ENCODE measurements around the gene ZNF674.
"Not testable (repeated sequence)": the region's sequence is repeated elsewhere in the genome, so short reads cannot be mapped to it uniquely, and the experiment has no call there.

The ZNF674 gene

GRCh38 chrX:46463682-46464081 lies 81.5 kb downstream of the ZNF674 start:
- no peaks in the 10 kb centered on the region for H3K9me3 ChIP-seq (ENCODE audit: low read length)
- peaks cover 45% of the 10 kb centered on the region for H3K36me3 ChIP-seq (ENCODE audit: insufficient read depth, low read length)
- H3K9me2 ChIP-seq (ENCODE audit: low read depth, low read length) = no peaks in the 10 kb centered on the region
- H3K4me2 ChIP-seq (ENCODE audit: low read length) = no peak overlapping the region
- no peak overlapping the region for H2AFZ ChIP-seq (ENCODE audit: low read length)
- TF ChIP-seq EZH2 (IDR thresholded peaks at IDR 0.05; ENCODE audit: borderline replicate concordance, low read length) (no peak), CTCF (IDR thresholded peaks at IDR 0.05; ENCODE audit: low read length) (no peak)
- H3F3A ChIP-seq (ENCODE audit: insufficient read depth, low read length) = no peaks in the 10 kb centered on the region
- H3K9ac ChIP-seq (ENCODE audit: low read length) = no peak overlapping the region
- H3K4me3 ChIP-seq (ENCODE audit: low read depth, low read length, poor library complexity, severe bottlenecking) = no peak overlapping the region
- no peaks in the 10 kb centered on the region for H3K4me1 ChIP-seq (ENCODE audit: insufficient read depth, low read length, severe bottlenecking)
- H3K27me3 ChIP-seq (ENCODE audit: insufficient read depth, low read length) = no peaks in the 10 kb centered on the region
- no peak overlapping the region for H3K27ac ChIP-seq (ENCODE audit: low read depth, low read length, poor library complexity, severe bottlenecking)
- H4K20me1 ChIP-seq (ENCODE audit: insufficient read depth, low read length) = no peaks in the 10 kb centered on the region
- H3K79me2 ChIP-seq (ENCODE audit: insufficient read depth, low read length) = no peaks in the 10 kb centered on the region

- H3K9ac ChIP-seq (ENCODE audit: low read length) = no peak overlapping the region
- peaks cover 32% of the 10 kb centered on the region for H3K36me3 ChIP-seq (ENCODE audit: insufficient read depth, low read length)
- no peak for TF ChIP-seq CTCF (IDR thresholded peaks at IDR 0.05; ENCODE audit: low read length)
- TF ChIP-seq EZH2 (IDR thresholded peaks at IDR 0.05; ENCODE audit: borderline replicate concordance, low read length) = no peak
- no peaks in the 10 kb centered on the region for H4K20me1 ChIP-seq (ENCODE audit: insufficient read depth, low read length)
- no peak overlapping the region for H3K4me3 ChIP-seq (ENCODE audit: low read depth, low read length, poor library complexity, severe bottlenecking)
- no peak overlapping the region for H3K27ac ChIP-seq (ENCODE audit: low read depth, low read length, poor library complexity, severe bottlenecking)
- no peaks in the 10 kb centered on the region for H3K9me3 ChIP-seq (ENCODE audit: low read length)
- H3F3A ChIP-seq (ENCODE audit: insufficient read depth, low read length) = no peaks in the 10 kb centered on the region
- no peaks in the 10 kb centered on the region for H3K4me1 ChIP-seq (ENCODE audit: insufficient read depth, low read length, severe bottlenecking)
- no peaks in the 10 kb centered on the region for H3K79me2 ChIP-seq (ENCODE audit: insufficient read depth, low read length)
- no peak overlapping the region for H2AFZ ChIP-seq (ENCODE audit: low read length)
- no peak overlapping the region for H3K4me2 ChIP-seq (ENCODE audit: low read length)
- H3K27me3 ChIP-seq (ENCODE audit: insufficient read depth, low read length) = no peaks in the 10 kb centered on the region
- H3K9me2 ChIP-seq (ENCODE audit: low read depth, low read length) = no peaks in the 10 kb centered on the region
These were observed 83.5 kb downstream of the ZNF674 start for GRCh38 chrX:46461660-46462191.

GRCh38 chrX:46460801-46461659 lies 84.2 kb downstream of the ZNF674 start:
- H3K27me3 ChIP-seq (ENCODE audit: insufficient read depth, low read length); H3K27ac ChIP-seq (ENCODE audit: low read depth, low read length, poor library complexity, severe bottlenecking); H3K4me2 ChIP-seq (ENCODE audit: low read length); H3K4me1 ChIP-seq (ENCODE audit: insufficient read depth, low read length, severe bottlenecking); H3K4me3 ChIP-seq (ENCODE audit: low read depth, low read length, poor library complexity, severe bottlenecking); H3K9me3 ChIP-seq (ENCODE audit: low read length); H4K20me1 ChIP-seq (ENCODE audit: insufficient read depth, low read length); H3K9ac ChIP-seq (ENCODE audit: low read length); H2AFZ ChIP-seq (ENCODE audit: low read length); H3K9me2 ChIP-seq (ENCODE audit: low read depth, low read length); H3K79me2 ChIP-seq (ENCODE audit: insufficient read depth, low read length); H3F3A ChIP-seq (ENCODE audit: insufficient read depth, low read length): not testable (repeated sequence)
- H3K36me3 ChIP-seq (ENCODE audit: insufficient read depth, low read length) = peaks cover 29% of the 10 kb centered on the region
